Panc1 (cell line): ENCODE results near the gene IDUA. TPM values are rescaled to one million over a fixed set of nuclear protein-coding genes. Genes with fewer than 3 reads are reported as not detected.

Experiments used
- ATAC-seq: fragments of 200-7000 bp; cut with Tn5 transposase; 2 replicates; pipeline ENCODE4 v1.9.1; 2020; ENCODE audit warnings: mild to moderate bottlenecking, moderate library complexity
- BruUV-seq: library from RNA; stranded (reverse); fragments of 400-500 nt; replicated peaks from 2 replicates; lab custom pipeline; 2021; lab: Mats Ljungman, UMichigan
- CTCF ChIA-PET: fragments of 300-600 bp; sonication (Branson Sonifier 250); formaldehyde crosslinking; loops from one replicate; lab custom pipeline; 2022; ENCODE audit warnings: antibody characterized with exemption; lab: Charles Lee
- POLR2A ChIA-PET: fragments of 300-600 bp; sonication (Branson Sonifier 250); formaldehyde crosslinking; loops from one replicate; lab custom pipeline; 2022; ENCODE audit warnings: antibody characterized with exemption; lab: Charles Lee
- DNase-seq: peaks from one replicate; pipeline ENCODE4 v3.0.0-alpha.2; 2010; ENCODE audit warnings: low read depth, low spot score
- H3K27ac ChIP-seq: 2 replicates; pipeline ENCODE4 v1.5.1; 2011; ENCODE audit warnings: mild to moderate bottlenecking, low read length, inconsistent platforms
- H3K27me3 ChIP-seq: fragments of 200-500 bp; sonication (Bioruptor generic); 2 replicates; pipeline ENCODE4 v1.6.0; 2014; ENCODE audit warnings: low read length, inconsistent platforms; ENCODE audit not compliant: control insufficient read depth, insufficient read depth
- H3K36me3 ChIP-seq: fragments of 200-500 bp; sonication (Bioruptor generic); 2 replicates; pipeline ENCODE4 v1.5.1; 2014; ENCODE audit warnings: inconsistent platforms, mild to moderate bottlenecking, low read length, moderate library complexity; ENCODE audit not compliant: control insufficient read depth, insufficient read depth
- H3K4me1 ChIP-seq: 2 replicates; pipeline ENCODE4 v1.5.1; 2011; ENCODE audit warnings: inconsistent platforms, mild to moderate bottlenecking, low read length, moderate library complexity; ENCODE audit not compliant: control insufficient read depth, insufficient read depth
- H3K4me3 ChIP-seq, 2 experiments: 2 replicates each; pipeline ENCODE4 v1.5.1; 2011 to 2012; ENCODE audit warnings: low read depth in 2 of 2, low read length in 2 of 2, mild to moderate bottlenecking in 2 of 2, inconsistent platforms in 1 of 2, moderate library complexity in 1 of 2
- H3K9me3 ChIP-seq: fragments of 200-500 bp; sonication (Bioruptor generic); 2 replicates; pipeline ENCODE4 v1.5.1; 2014; ENCODE audit warnings: low read depth, mild to moderate bottlenecking, inconsistent platforms, low read length, moderate library complexity; ENCODE audit not compliant: control insufficient read depth, insufficient read depth
- CTCF ChIP-seq: fragments of 450-650 bp; IDR thresholded peaks from 2 replicates; pipeline ENCODE4 v1.5.1; 2017; ENCODE audit warnings: mild to moderate bottlenecking
- POLR2AphosphoS5 ChIP-seq: IDR thresholded peaks from 2 replicates; pipeline ENCODE4 v1.6.1; 2012; ENCODE audit warnings: mild to moderate bottlenecking, low read depth, low read length, moderate library complexity
- REST ChIP-seq, 2 experiments: IDR thresholded peaks; 2 replicates each; pipeline ENCODE4 v1.6.1; 2011 to 2012; ENCODE audit warnings: low read depth in 2 of 2, control low read depth in 1 of 2, low read length in 1 of 2, mild to moderate bottlenecking in 1 of 2, moderate library complexity in 1 of 2; ENCODE audit not compliant: insufficient read depth in 1 of 2
- SIN3A ChIP-seq: IDR thresholded peaks from 2 replicates; pipeline ENCODE4 v1.6.1; 2012; ENCODE audit warnings: low read depth, mild to moderate bottlenecking, low read length, moderate library complexity, borderline replicate concordance; ENCODE audit not compliant: insufficient read depth
- TCF7L2 ChIP-seq: IDR thresholded peaks from 2 replicates; pipeline ENCODE4 v1.6.1; 2011; ENCODE audit warnings: mild to moderate bottlenecking, low read depth, low read length, inconsistent platforms
- in situ Hi-C: cut with HindIII; loops from 2 replicates; pipeline ENCODE4 v1.10.0; 2016; ENCODE audit warnings: low sequenced_read_pairs, low pct_unique_long_range_greater_than_20kb
- intact Hi-C: fragments of 100-400 bp; cut with micrococcal nuclease; formaldehyde crosslinking; loops from one replicate; pipeline ENCODE4 v1.10.0; 2022; ENCODE audit not compliant: unreplicated experiment
- total RNA-seq: library from RNA; stranded (reverse); gene quantifications from one replicate; pipeline ENCODE4 v1.2.1, GENCODE V29; 2021; ENCODE audit not compliant: unreplicated experiment

IDUA gene
- total RNA-seq, 1 experiment from 2014 or later: 30.6 TPM

- ChIA-PET POLR2A (no interaction called here), CTCF (no interaction called here)
- Histone ChIP-seq H3K4me1 (peaks cover 6% of the 10 kb centered on the region; the same call in 1 of the 2 replicates), H3K27me3 (no peaks in the 10 kb centered on the region), H3K36me3 (no peaks in the 10 kb centered on the region), H3K9me3 (no peaks in the 10 kb centered on the region), H3K27ac (no peak overlapping the region), H3K4me3 (no peak overlapping the region)
- ATAC-seq: no peak
- TF ChIP-seq CTCF: no peak
- no peak for TF ChIP-seq POLR2AphosphoS5
- TF ChIP-seq SIN3A: no peak
- TF ChIP-seq TCF7L2: no peak
- no peak for TF ChIP-seq REST (IDR thresholded peaks at IDR 0.05; ENCODE audit: insufficient read depth in 1 of 2, low read depth in 2 of 2, low read length in 1 of 2)
- intact Hi-C loops (no loop called here), in situ Hi-C loops (no loop called here)
- no TSS peak for BruUV-seq
- DNase-seq: no peak
Observed at GRCh38 chr4:1018147-1019020, 31.5 kb downstream of the IDUA start.

- no TSS peak for BruUV-seq
- in situ Hi-C loops: no loop called here
Observed at GRCh38 chr4:1019320-1019719, 32.5 kb downstream of the IDUA start.

More at GRCh38 chr4:1019320-1019719, 32.5 kb downstream of the IDUA start:
- H3K27me3 ChIP-seq: no peaks in the 10 kb centered on the region
- intact Hi-C loops: no loop called here
- no peaks in the 10 kb centered on the region for H3K9me3 ChIP-seq
- TF ChIP-seq TCF7L2: no peak
- TF ChIP-seq SIN3A: no peak
- no peak for TF ChIP-seq CTCF
- TF ChIP-seq REST (IDR thresholded peaks at IDR 0.05; ENCODE audit: insufficient read depth in 1 of 2, low read depth in 2 of 2, low read length in 1 of 2): no peak
- ATAC-seq (no peak), DNase-seq (no peak)
- POLR2A ChIA-PET: no interaction called here
- no peak overlapping the region for H3K27ac ChIP-seq
- H3K36me3 ChIP-seq: no peaks in the 10 kb centered on the region
- no peak overlapping the region for H3K4me3 ChIP-seq
- H3K4me1 ChIP-seq: peaks cover 6% of the 10 kb centered on the region; the same call in 1 of the 2 replicates
- CTCF ChIA-PET: no interaction called here
